Gastroesophageal sphincter (tissue), 4 donors: Measurements from ENCODE around the gene IGF2. TPM values are rescaled to one million over a fixed set of nuclear protein-coding genes. Genes with fewer than 3 reads are reported as not detected.

Source experiments
- ATAC-seq: fragments of 150-250 bp; one replicate; pipeline ENCODE4 v1.9.1; 2016; ENCODE audit warnings: mild to moderate bottlenecking, moderate library complexity
- H3K27ac ChIP-seq, 4 donors: fragments of 200-600 bp; sonication (generic) in 3 of 4; 1 replicate in 3 of 4; 2 replicates in 1 of 4; pipeline ENCODE4 v1.5.1; 2016 to 2019
- H3K27me3 ChIP-seq: fragments of 200-600 bp; sonication (generic); one replicate; pipeline ENCODE4 v1.5.1; 2019
- H3K36me3 ChIP-seq, 2 donors: fragments of 200-600 bp; sonication (generic); one replicate each; pipeline ENCODE4 v1.5.1; 2019; ENCODE audit warnings: control low read depth in 1 of 2
- H3K4me1 ChIP-seq, 3 donors: fragments of 200-600 bp; sonication (generic); 1 replicate in 2 of 3; 2 replicates in 1 of 3; pipeline ENCODE4 v1.5.1; 2016 to 2019; ENCODE audit warnings: control low read depth in 2 of 3
- H3K4me3 ChIP-seq, 2 donors: fragments of 200-600 bp; sonication (generic); one replicate each; pipeline ENCODE4 v1.5.1; 2019; ENCODE audit warnings: mild to moderate bottlenecking in 1 of 2, moderate library complexity in 1 of 2
- H3K9me3 ChIP-seq, 3 donors: fragments of 200-600 bp; sonication (generic); one replicate each; pipeline ENCODE4 v1.5.1; 2017 to 2019; ENCODE audit warnings: control low read depth in 2 of 3
- CTCF ChIP-seq, 4 experiments: fragments of 200-600 bp in 2 of 4; fragments of 450-650 bp in 2 of 4; sonication (generic) in 1 of 4; IDR thresholded peaks; one replicate each; pipeline ENCODE4 v1.5.1; 2017 to 2019; ENCODE audit warnings: antibody characterized with exemption in 4 of 4, mild to moderate bottlenecking in 2 of 4, moderate library complexity in 2 of 4
- EP300 ChIP-seq: sonication (generic); formaldehyde crosslinking; IDR thresholded peaks from one replicate; pipeline ENCODE4 v1.6.1; 2017; ENCODE audit warnings: antibody characterized with exemption, mild to moderate bottlenecking
- POLR2A ChIP-seq, 2 donors: fragments of 450-650 bp; IDR thresholded peaks; one replicate each; pipeline ENCODE4 v1.6.1; 2017; ENCODE audit warnings: antibody characterized with exemption in 2 of 2, mild to moderate bottlenecking in 2 of 2, moderate library complexity in 1 of 2
- POLR2AphosphoS5 ChIP-seq: sonication (generic); formaldehyde crosslinking; IDR thresholded peaks from one replicate; pipeline ENCODE4 v1.6.1; 2017; ENCODE audit warnings: antibody characterized with exemption
- WGBS, 2 donors: methylation state at CpG; one replicate each; pipeline ENCODE4 v1.1.5; 2018; ENCODE audit warnings: low coverage in 1 of 2; 5-methylcytosine and 5-hydroxymethylcytosine counted together
- total RNA-seq, 4 donors: library from RNA; depleted of rRNA; stranded (reverse); fragments of >200 nt; gene quantifications; one replicate each; pipeline ENCODE4 v1.1.0, GENCODE V29; 2016

The IGF2 gene
- total RNA-seq, 4 donors from 2014 or later, result 8.7 to 49.5 (median 28.7) TPM

DNA sequence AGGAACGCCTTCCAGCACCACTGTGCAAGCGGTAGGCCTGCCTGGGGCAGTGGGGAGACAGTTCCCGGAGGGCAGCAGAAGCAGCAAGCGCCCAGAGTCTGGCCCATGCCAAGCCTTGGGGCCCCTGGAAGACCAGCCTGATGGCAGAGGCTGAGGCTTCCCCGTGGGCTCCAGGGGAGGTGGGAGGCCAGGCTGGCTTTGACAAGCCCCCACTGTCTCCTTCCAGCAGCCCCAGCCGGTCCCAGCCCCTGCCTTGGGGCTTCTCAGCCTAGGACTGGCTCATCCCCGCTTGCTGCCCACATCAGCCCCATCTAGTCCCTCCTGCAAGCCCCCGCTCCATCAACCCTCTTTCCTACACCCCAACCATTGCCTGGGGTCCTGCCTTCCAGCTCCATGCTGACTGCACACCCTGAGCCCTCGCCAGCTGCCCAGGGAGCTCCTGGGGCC is 46.7 kb downstream of the IGF2 start:
- WGBS, 2 donors, result 0 to 92% methylated on average over 1 to 2 of the region's 9 CpGs
- Histone ChIP-seq H3K4me3 (no peak overlapping the region), H3K36me3 (no peaks in the 10 kb centered on the region), H3K9me3 (no peaks in the 10 kb centered on the region), H3K27me3 (peaks cover 26% of the 10 kb centered on the region), H3K27ac (no peak overlapping the region), H3K4me1 (peaks cover 0 to 28% (median 6%) of the 10 kb centered on the region in 3 donors)
- TF ChIP-seq POLR2AphosphoS5 (no peak), CTCF (IDR thresholded peaks at IDR 0.05) (no peak), EP300 (no peak), POLR2A (IDR thresholded peaks at IDR 0.05) (no peak)
- ATAC-seq, result no peak

GRCh38 chr11:2091786-2092463 is 47.3 kb downstream of the IGF2 start:
- no peak for TF ChIP-seq POLR2AphosphoS5
- TF ChIP-seq POLR2A (IDR thresholded peaks at IDR 0.05), result no peak
- no peak for TF ChIP-seq CTCF (IDR thresholded peaks at IDR 0.05)
- TF ChIP-seq EP300, result no peak
- H3K36me3 ChIP-seq, result no peaks in the 10 kb centered on the region
- peaks cover 31% of the 10 kb centered on the region for H3K27me3 ChIP-seq
- no peak overlapping the region for H3K27ac ChIP-seq
- whole genome bisulfite sequencing, 2 donors, result 93% methylated on average over 6 of the region's 18 CpGs; no CpG with 5 or more reads in 1 of the 2 donors
- H3K9me3 ChIP-seq, result no peaks in the 10 kb centered on the region
- no peak for ATAC-seq
- H3K4me1 ChIP-seq, result peaks cover 0 to 22% (median 3%) of the 10 kb centered on the region in 3 donors
- H3K4me3 ChIP-seq, result no peak overlapping the region

- H3K9me3 ChIP-seq, result no peaks in the 10 kb centered on the region
- 70% methylated on average over 2 of the region's 8 CpGs; no CpG with 5 or more reads in 1 of the 2 donors for WGBS, 2 donors
- TF ChIP-seq POLR2AphosphoS5 (no peak), CTCF (IDR thresholded peaks at IDR 0.05) (no peak), EP300 (no peak)
- peaks cover 0 to 15% (median 0%) of the 10 kb centered on the region in 3 donors for H3K4me1 ChIP-seq
- ATAC-seq, result no peak
- H3K27me3 ChIP-seq, result peaks cover 38% of the 10 kb centered on the region
- no peaks in the 10 kb centered on the region for H3K36me3 ChIP-seq
- no peak overlapping the region for H3K27ac ChIP-seq
- H3K4me3 ChIP-seq, result no peak overlapping the region
These were observed 48.0 kb downstream of the IGF2 start for GRCh38 chr11:2091112-2091746.

GRCh38 chr11:2090172-2091111 is 48.7 kb downstream of the IGF2 start:
- Histone ChIP-seq H3K9me3 (no peaks in the 10 kb centered on the region), H3K4me1 (peaks cover 0 to 12% (median 0%) of the 10 kb centered on the region in 3 donors), H3K4me3 (no peak overlapping the region), H3K27ac (no peak overlapping the region), H3K27me3 (peaks cover 46% of the 10 kb centered on the region), H3K36me3 (no peaks in the 10 kb centered on the region)
- TF ChIP-seq POLR2A (IDR thresholded peaks at IDR 0.05) (no peak), CTCF (IDR thresholded peaks at IDR 0.05) (no peak), POLR2AphosphoS5 (no peak), EP300 (no peak)
- WGBS, 2 donors, result 63 to 100% methylated on average over 2 of the region's 20 CpGs
- no peak for ATAC-seq
